ENCODE data around the gene TRIM8.
"Not testable (repeated sequence)": the region's sequence is repeated elsewhere in the genome, so short reads cannot be mapped to it uniquely, and the experiment has no call there.

The TRIM8 gene

GRCh38 chr10:102673819-102674511 is 29.7 kb downstream of the TRIM8 start:
- no peak for DNase-seq

GRCh38 chr10:102674566-102674965 is 30.3 kb downstream of the TRIM8 start:
- no peak for DNase-seq

GRCh38 chr10:102675011-102675665 is 30.9 kb downstream of the TRIM8 start:
- no peak for DNase-seq

- DNase-seq = no peak
These were observed 31.6 kb downstream of the TRIM8 start for GRCh38 chr10:102675666-102676533.

- DNase-seq = no peak
These were observed 32.4 kb downstream of the TRIM8 start for GRCh38 chr10:102676534-102677315.

- DNase-seq = no peak
These were observed 33.2 kb downstream of the TRIM8 start for GRCh38 chr10:102677331-102678067.

- DNase-seq = no peak
These were observed 33.8 kb downstream of the TRIM8 start for GRCh38 chr10:102678068-102678400.

GRCh38 chr10:102678842-102679289 is 34.6 kb downstream of the TRIM8 start:
- peak; percentile 85 for DNase-seq

- no peak for DNase-seq
These were observed 35.3 kb downstream of the TRIM8 start for GRCh38 chr10:102679596-102679995.

GRCh38 chr10:102681696-102682095 is 37.4 kb downstream of the TRIM8 start:
- no peak for DNase-seq

GRCh38 chr10:102682416-102682815 is 38.1 kb downstream of the TRIM8 start:
- no peak for DNase-seq

GRCh38 chr10:102682981-102683380 is 38.7 kb downstream of the TRIM8 start:
- DNase-seq = no peak

- DNase-seq = no peak
These were observed 39.5 kb downstream of the TRIM8 start for GRCh38 chr10:102683736-102684135.

- no peak for DNase-seq
These were observed 47.2 kb downstream of the TRIM8 start for GRCh38 chr10:102691285-102692066.

GRCh38 chr10:102695401-102695800 is 51.1 kb downstream of the TRIM8 start:
- DNase-seq = not testable (repeated sequence)

- DNase-seq = no peak
These were observed 52.5 kb downstream of the TRIM8 start for GRCh38 chr10:102696736-102697135.

- no peak for DNase-seq
These were observed 54.6 kb downstream of the TRIM8 start for GRCh38 chr10:102698894-102699293.

GRCh38 chr10:102701272-102701671 is 57.0 kb downstream of the TRIM8 start:
- DNase-seq = no peak

- no peak for DNase-seq
These were observed 57.5 kb downstream of the TRIM8 start for GRCh38 chr10:102701796-102702195.

- DNase-seq = no peak
These were observed 58.5 kb downstream of the TRIM8 start for GRCh38 chr10:102702742-102703141.

GRCh38 chr10:102704915-102705314 is 60.6 kb downstream of the TRIM8 start:
- DNase-seq = no peak
